GM20431 (cell line): ENCODE results near the gene GATAD2B.

ENCODE experiments used
- in situ Hi-C: fragments of 300-500 bp; cut with MseI, MboI; formaldehyde crosslinking; loops from one replicate; pipeline ENCODE4 v1.15.0; 2020; ENCODE audit warnings: low sequenced_read_pairs; ENCODE audit not compliant: unreplicated experiment

GATAD2B gene

GRCh38 chr1:153922972-153923925, at the start of gene GATAD2B:
GATAD2B (minus strand) TSS chr1:153922972; CDS start chr1:153828347, 94,625 bp downstream.
- in situ Hi-C loops: loop anchor here (10.0 kb wide), 1 partner anchor 98 kb away; no protein-coding TSS in a partner anchor

GRCh38 chr1:153970346-153970745, 47.6 kb upstream of the GATAD2B start:
- in situ Hi-C loops: no loop called here

GRCh38 chr1:153968972-153969371, 46.2 kb upstream of the GATAD2B start:
- in situ Hi-C loops: no loop called here

GRCh38 chr1:153968408-153968807, 45.6 kb upstream of the GATAD2B start:
- in situ Hi-C loops: no loop called here

- in situ Hi-C loops: no loop called here
Measured at GRCh38 chr1:153968000-153968363, 45.2 kb upstream of the GATAD2B start.

- in situ Hi-C loops: no loop called here
Measured at GRCh38 chr1:153967107-153967999, 44.6 kb upstream of the GATAD2B start, which contains the start of gene CREB3L4. CREB3L4 (plus strand) TSS chr1:153967902; CDS start chr1:153968526, 624 bp downstream.

GRCh38 chr1:153963850-153964331, 41.1 kb upstream of the GATAD2B start:
- in situ Hi-C loops: no loop called here

GRCh38 chr1:153963030-153963849, 40.5 kb upstream of the GATAD2B start, which contains the start of gene SLC39A1:
SLC39A1 (minus strand) TSS chr1:153963537; CDS start chr1:153962715, 822 bp downstream.
- in situ Hi-C loops: no loop called here

GRCh38 chr1:153962088-153963029, 39.6 kb upstream of the GATAD2B start:
- in situ Hi-C loops: no loop called here

GRCh38 chr1:153961421-153961820, 38.6 kb upstream of the GATAD2B start:
- in situ Hi-C loops: no loop called here

- in situ Hi-C loops: no loop called here
Measured at GRCh38 chr1:153960206-153960605, 37.4 kb upstream of the GATAD2B start.

- in situ Hi-C loops: no loop called here
Measured at GRCh38 chr1:153959454-153959853, 36.7 kb upstream of the GATAD2B start.

- in situ Hi-C loops: no loop called here
Measured at GRCh38 chr1:153958961-153959260, 36.1 kb upstream of the GATAD2B start.

- in situ Hi-C loops: no loop called here
Measured at GRCh38 chr1:153958111-153958960, 35.6 kb upstream of the GATAD2B start, which contains the start of gene CRTC2. CRTC2 (minus strand) TSS chr1:153958612; CDS start chr1:153958497, 115 bp downstream.

- in situ Hi-C loops: no loop called here
Measured at GRCh38 chr1:153957744-153958110, 35.0 kb upstream of the GATAD2B start.

GRCh38 chr1:153956997-153957715, 34.4 kb upstream of the GATAD2B start:
- in situ Hi-C loops: no loop called here

- in situ Hi-C loops: no loop called here
Measured at GRCh38 chr1:153954826-153955225, 32.1 kb upstream of the GATAD2B start.
